HepG2 (cell line): ENCODE data around the gene ADAMTS13. TPM values are rescaled to one million over a fixed set of nuclear protein-coding genes. Genes with fewer than 3 reads are reported as not detected.
A peak's percentile ranks its signal among the peaks of the same experiment; 100 is the strongest.
"Not testable (repeated sequence)": the region's sequence is repeated elsewhere in the genome, so short reads cannot be mapped to it uniquely, and the experiment has no call there.

Source experiments
- ATAC-seq: fragments of 200-7000 bp; cut with Tn5 transposase; 3 replicates; pipeline ENCODE4 v1.9.1; 2020; ENCODE audit warnings: mild to moderate bottlenecking, moderate library complexity
- BruUV-seq: library from RNA; stranded (reverse); fragments of 400-500 nt; replicated peaks from 2 replicates; lab custom pipeline; 2021; lab: Mats Ljungman, UMichigan
- CTCF ChIA-PET: fragments of 300-600 bp; formaldehyde crosslinking; extraction: SDS; loops from one replicate; lab custom pipeline; 2021; ENCODE audit warnings: low total read pairs, inconsistent platforms, low intra/inter-chr PET ratio; lab: Yijun Ruan, JAX
- POLR2A ChIA-PET: fragments of 350-600 bp; sonication (Branson Sonifier 250); formaldehyde crosslinking; loops from one replicate; lab custom pipeline; 2020; ENCODE audit warnings: antibody characterized with exemption, inconsistent platforms; lab: Yijun Ruan, JAX
- DNase-seq: peaks from one replicate; pipeline ENCODE4 v3.0.0-alpha.2; 2015; ENCODE audit warnings: low spot score
- FAIRE-seq: peaks from 3 replicates; lab custom pipeline; 2011; peaks lifted over from hg19 to GRCh38; lab: Jason Lieb, UNC
- H2AFZ ChIP-seq: one replicate; pipeline ENCODE4 v1.6.1; 2011; ENCODE audit warnings: low read length, inconsistent platforms
- H3K27ac ChIP-seq: fragments of 300-600 bp; 3 replicates; pipeline ENCODE4 v1.8.0; 2011; ENCODE audit warnings: mixed run types, mild to moderate bottlenecking, mixed read lengths, low read length, inconsistent platforms; ENCODE audit not compliant: insufficient read depth; ENCODE audit errors: extremely low read length
- H3K27me3 ChIP-seq, 2 experiments: fragments of 200-600 bp in 1 of 2; 2 replicates in 1 of 2; 3 replicates in 1 of 2; pipeline versions ENCODE4 v1.6.0 to v1.8.0; 2011; ENCODE audit warnings: low read length in 2 of 2, mild to moderate bottlenecking in 2 of 2, moderate library complexity in 2 of 2, inconsistent platforms in 1 of 2; ENCODE audit not compliant: insufficient read depth in 2 of 2, control insufficient read depth in 1 of 2
- H3K36me3 ChIP-seq, 2 experiments: fragments of 200-600 bp in 1 of 2; replicated peaks in 1 of 2; 2 replicates in 1 of 2; 3 replicates in 1 of 2; pipeline versions ENCODE4 v1.5.1 to v1.8.0; 2011; ENCODE audit warnings: low read length in 2 of 2, inconsistent platforms in 1 of 2; ENCODE audit not compliant: insufficient read depth in 2 of 2, control insufficient read depth in 1 of 2
- H3K4me1 ChIP-seq: 2 replicates; pipeline ENCODE4 v1.5.1; 2012; ENCODE audit warnings: low read length, inconsistent platforms; ENCODE audit not compliant: insufficient read depth
- H3K4me2 ChIP-seq: 2 replicates; pipeline ENCODE4 v1.6.0; 2011; ENCODE audit warnings: low read depth, low read length, inconsistent platforms
- H3K4me3 ChIP-seq, 3 experiments: fragments of 200-600 bp in 1 of 3; sonication (generic), shearing (Covaris generic) in 1 of 3; replicated peaks in 1 of 3; 2 replicates each; pipeline ENCODE4 v1.5.1; 2011 to 2016; ENCODE audit warnings: low read length in 3 of 3, inconsistent platforms in 2 of 3, low read depth in 2 of 3, mild to moderate bottlenecking in 2 of 3, control low read depth in 1 of 3, mixed read lengths in 1 of 3; ENCODE audit not compliant: insufficient read depth in 1 of 3
- H3K79me2 ChIP-seq: one replicate; pipeline ENCODE4 v1.6.1; 2011; ENCODE audit warnings: low read length, inconsistent platforms; ENCODE audit not compliant: insufficient read depth
- H3K9ac ChIP-seq: 2 replicates; pipeline ENCODE4 v1.6.0; 2011; ENCODE audit warnings: mild to moderate bottlenecking, low read depth, low read length, inconsistent platforms; ENCODE audit not compliant: insufficient read depth
- H3K9me3 ChIP-seq: 2 replicates; pipeline ENCODE4 v1.5.1; 2012; ENCODE audit warnings: mild to moderate bottlenecking, low read length
- H4K20me1 ChIP-seq: 2 replicates; pipeline ENCODE4 v1.6.0; 2011; ENCODE audit warnings: inconsistent platforms, mild to moderate bottlenecking, low read length, moderate library complexity; ENCODE audit not compliant: insufficient read depth
- ZBTB33 ChIP-seq: sonication (generic); formaldehyde crosslinking; IDR thresholded peaks from 2 replicates; pipeline ENCODE4 v1.4.0; 2020; ENCODE audit warnings: missing genetic modification reagents
- ZBTB38 ChIP-seq: sonication (generic); formaldehyde crosslinking; IDR thresholded peaks from 2 replicates; pipeline ENCODE4 v1.5.1; 2020; ENCODE audit warnings: mild to moderate bottlenecking, missing genetic modification reagents
- ZNF460 ChIP-seq: sonication (generic); formaldehyde crosslinking; IDR thresholded peaks from 2 replicates; pipeline ENCODE4 v1.5.1; 2020; ENCODE audit warnings: missing genetic modification reagents, mild to moderate bottlenecking, borderline replicate concordance
- ZNF770 ChIP-seq: sonication (generic); formaldehyde crosslinking; IDR thresholded peaks from 2 replicates; pipeline ENCODE4 v1.5.0; 2020; ENCODE audit warnings: mild to moderate bottlenecking, missing genetic modification reagents
- WGBS: methylation state at CpG from one replicate; pipeline ENCODE4 v1.1.6; 2017; ENCODE audit warnings: low lambda C conversion rate; 5-methylcytosine and 5-hydroxymethylcytosine counted together
- in situ Hi-C: cut with HindIII; loops from 2 replicates; pipeline ENCODE4 v1.10.0; 2017; ENCODE audit warnings: low pct_unique_long_range_greater_than_20kb; ENCODE audit not compliant: extremely low pct_ligation_motif_present
- intact Hi-C: fragments of 100-400 bp; cut with micrococcal nuclease; formaldehyde crosslinking; loops from one replicate; pipeline ENCODE4 v1.10.0; 2022; ENCODE audit not compliant: unreplicated experiment
- polyA plus RNA-seq, 8 experiments: library from polyadenylated mRNA; depleted of rRNA in 3 of 8; stranded (reverse) in 7 of 8; unstranded in 1 of 8; fragments of >200 nt; fragmentation: Illumina TruSeq in 4 of 8; extraction: Trizol in 4 of 8; gene quantifications; 2 replicates each; pipeline versions ENCODE4 v1.2.1 to v1.2.3, GENCODE V29; 2011 to 2016; ENCODE audit warnings: low read depth in 4 of 8, missing spikeins in 1 of 8, mixed read lengths in 1 of 8; ENCODE audit not compliant: insufficient read depth in 1 of 8
- total RNA-seq, 5 experiments: library from RNA; depleted of rRNA; stranded (reverse); fragments of >200 nt; fragmentation: Illumina TruSeq; extraction: Trizol; gene quantifications; 2 replicates each; pipeline ENCODE4 v1.2.3, GENCODE V29; 2016; ENCODE audit warnings: low read depth in 1 of 5

ADAMTS13 gene
- total and polyA plus RNA-seq, 2 of the 13 experiments (the other 11 are each of a cell fraction or from before 2014, with no cell fraction given): 0.91 to 4.5 TPM

- intact Hi-C loops, H3K9me3 ChIP-seq, H3K27me3 ChIP-seq, H2AFZ ChIP-seq, H3K27ac ChIP-seq, CTCF ChIA-PET, ATAC-seq, FAIRE-seq, BruUV-seq, in situ Hi-C loops, DNase-seq: not testable (repeated sequence)
- peak; percentile 23; the same call in 1 of the 2 replicates for TF ChIP-seq ZNF770
- 0 out of 2 replicates have a peak, but pooled peaks have one; percentile 38 for TF ChIP-seq ZBTB33 (CRISPR knock-in tag)
- TF ChIP-seq ZBTB38 (CRISPR knock-in tag): peak; percentile 96
- peak; percentile 86 for TF ChIP-seq ZNF460 (CRISPR knock-in tag)
- Histone ChIP-seq H3K36me3 (peaks cover 2 to 12% of the 10 kb centered on the region in 2 experiments; a peak in 3 of 5 replicates), H4K20me1 (peaks cover 28% of the 10 kb centered on the region), H3K9ac (peak overlapping the region; percentile 99; the same call in 1 of the 2 replicates), H3K4me3 (peak overlapping the region in 2 of 3 experiments; percentile 75 to 86; a peak in 2 of 6 replicates), H3K4me2 (peak overlapping the region; percentile 87), H3K79me2 (peaks cover 32% of the 10 kb centered on the region), H3K4me1 (peaks cover 57% of the 10 kb centered on the region)
- WGBS: 72% methylated on average over 14 of the region's 14 CpGs
- POLR2A ChIA-PET: interaction anchor here (1.2 to 3.3 kb wide), 7 partner anchors 9 to 82 kb away, joined by 3 to 16 read pairs (median 6); partner anchors contain the start of genes CACFD1, MED22 and RPL7A
Observed at GRCh38 chr9:133377280-133377679, 44.9 kb upstream of the ADAMTS13 start.
